ENCODE data around the gene CDCA7.

The CDCA7 gene

DNA sequence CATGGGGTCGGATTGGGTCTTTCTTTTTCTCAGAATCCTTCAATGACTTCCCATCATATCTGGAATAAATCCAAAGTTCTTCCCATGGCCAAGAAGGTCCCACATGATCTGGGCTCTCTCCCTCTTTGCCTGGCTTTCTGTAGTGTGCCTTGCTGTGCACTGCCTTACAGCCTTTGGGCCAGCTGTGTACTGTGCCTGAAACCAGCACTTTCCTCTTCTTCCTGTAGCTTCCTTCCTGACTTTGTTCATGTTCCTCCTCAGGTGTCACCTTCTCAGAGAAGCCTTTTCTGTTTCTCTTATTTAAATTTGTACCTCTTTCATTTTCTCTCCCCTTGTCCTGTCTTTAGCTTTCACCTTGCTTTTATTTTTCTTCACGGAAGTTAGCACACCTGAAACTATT is 4.3 kb upstream of the CDCA7 start:
- no peak for DNase-seq (ENCODE audit: low read depth)
- no peak for TF ChIP-seq CTCF (conservative IDR thresholded peaks at IDR 0.05; ENCODE audit: low read length)
- no peak overlapping the region for H3K4me3 ChIP-seq (ENCODE audit: low read length)

- no peak for TF ChIP-seq CTCF (conservative IDR thresholded peaks at IDR 0.05; ENCODE audit: low read length)
- H3K4me3 ChIP-seq (ENCODE audit: low read length): no peak overlapping the region
- DNase-seq (ENCODE audit: low read depth): no peak
Observed at GRCh38 chr2:173351879-173352278, 2.8 kb upstream of the CDCA7 start.

DNA sequence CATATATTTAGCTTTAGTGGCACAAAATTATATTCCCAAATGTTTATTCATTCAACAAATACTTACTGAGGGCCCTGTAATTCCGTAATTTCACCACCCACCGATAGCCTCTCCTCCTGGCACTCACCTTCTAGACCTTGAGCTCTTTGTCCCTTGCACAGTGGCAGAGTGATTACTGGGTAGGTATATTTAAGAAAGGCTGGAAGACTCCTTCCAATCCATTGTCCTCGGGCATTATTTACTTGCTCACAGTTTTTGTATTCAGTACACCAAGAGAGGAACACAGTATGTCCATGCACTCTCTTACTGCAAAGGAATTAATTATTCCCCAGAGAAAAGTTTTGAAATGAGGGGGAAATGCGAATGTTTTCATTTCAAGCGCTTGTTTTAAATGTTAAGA is 1.1 kb upstream of the CDCA7 start:
- no peak overlapping the region for H3K4me3 ChIP-seq (ENCODE audit: low read length)
- no peak for TF ChIP-seq CTCF (conservative IDR thresholded peaks at IDR 0.05; ENCODE audit: low read length)
- DNase-seq (ENCODE audit: low read depth): no peak

GRCh38 chr2:173354073-173354581 is 545 bp upstream of the CDCA7 start:
- no peak for TF ChIP-seq CTCF (conservative IDR thresholded peaks at IDR 0.05; ENCODE audit: low read length)
- peak overlapping the region; percentile 78 for H3K4me3 ChIP-seq (ENCODE audit: low read length)

GRCh38 chr2:173355132-173355865 is 627 bp downstream of the CDCA7 start:
- no peak for TF ChIP-seq CTCF (conservative IDR thresholded peaks at IDR 0.05; ENCODE audit: low read length)
- DNase-seq (ENCODE audit: low read depth): peak; percentile 47
- peak overlapping the region; percentile 78 for H3K4me3 ChIP-seq (ENCODE audit: low read length)

More at GRCh38 chr2:173354073-173354581, 545 bp upstream of the CDCA7 start:
- no peak for DNase-seq (ENCODE audit: low read depth)

GRCh38 chr2:173355866-173356508 is 1.3 kb downstream of the CDCA7 start:
- H3K4me3 ChIP-seq (ENCODE audit: low read length): peak overlapping the region; percentile 78
- DNase-seq (ENCODE audit: low read depth): no peak
- TF ChIP-seq CTCF (conservative IDR thresholded peaks at IDR 0.05; ENCODE audit: low read length): no peak

DNA sequence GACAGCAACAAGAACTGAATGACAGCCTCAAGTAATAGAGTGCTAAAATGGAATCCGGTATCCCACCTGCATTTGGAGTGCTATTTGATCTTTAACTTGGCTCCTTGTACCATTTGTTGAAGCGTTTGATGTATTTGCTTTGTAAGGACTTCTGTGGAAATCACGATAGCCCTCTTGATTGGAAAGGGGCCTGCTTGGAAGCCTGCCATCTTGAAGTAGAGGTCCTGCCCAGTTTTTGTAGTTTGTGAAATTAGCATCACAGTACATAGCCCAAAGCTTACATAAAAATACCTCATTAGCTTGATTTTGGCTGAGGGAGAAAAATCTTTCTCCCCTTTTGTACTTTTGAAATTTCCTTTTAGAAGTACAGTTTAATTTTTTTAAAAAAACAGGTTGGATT is 2.7 kb downstream of the CDCA7 start:
- no peak for TF ChIP-seq CTCF (conservative IDR thresholded peaks at IDR 0.05; ENCODE audit: low read length)
- no peak overlapping the region for H3K4me3 ChIP-seq (ENCODE audit: low read length)
- DNase-seq (ENCODE audit: low read depth): no peak
